Measurements from ENCODE around the gene CXCL8.
"Not testable (repeated sequence)": the region's sequence is repeated elsewhere in the genome, so short reads cannot be mapped to it uniquely, and the experiment has no call there.

CXCL8 gene

GRCh38 chr4:73740353-73740778 lies at the start of gene CXCL8:
CXCL8 (plus strand) TSS chr4:73740569; CDS start chr4:73740659, 90 bp downstream.
- Histone ChIP-seq H3K27ac (no peak within 1 kb of the TSS), H3K4me3 (no peak within 1 kb of the TSS)
- no peak for DNase-seq (ENCODE audit: low spot score)
- TF ChIP-seq, protein P1, sequence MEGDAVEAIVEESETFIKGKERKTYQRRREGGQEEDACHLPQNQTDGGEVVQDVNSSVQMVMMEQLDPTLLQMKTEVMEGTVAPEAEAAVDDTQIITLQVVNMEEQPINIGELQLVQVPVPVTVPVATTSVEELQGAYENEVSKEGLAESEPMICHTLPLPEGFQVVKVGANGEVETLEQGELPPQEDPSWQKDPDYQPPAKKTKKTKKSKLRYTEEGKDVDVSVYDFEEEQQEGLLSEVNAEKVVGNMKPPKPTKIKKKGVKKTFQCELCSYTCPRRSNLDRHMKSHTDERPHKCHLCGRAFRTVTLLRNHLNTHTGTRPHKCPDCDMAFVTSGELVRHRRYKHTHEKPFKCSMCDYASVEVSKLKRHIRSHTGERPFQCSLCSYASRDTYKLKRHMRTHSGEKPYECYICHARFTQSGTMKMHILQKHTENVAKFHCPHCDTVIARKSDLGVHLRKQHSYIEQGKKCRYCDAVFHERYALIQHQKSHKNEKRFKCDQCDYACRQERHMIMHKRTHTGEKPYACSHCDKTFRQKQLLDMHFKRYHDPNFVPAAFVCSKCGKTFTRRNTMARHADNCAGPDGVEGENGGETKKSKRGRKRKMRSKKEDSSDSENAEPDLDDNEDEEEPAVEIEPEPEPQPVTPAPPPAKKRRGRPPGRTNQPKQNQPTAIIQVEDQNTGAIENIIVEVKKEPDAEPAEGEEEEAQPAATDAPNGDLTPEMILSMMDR (IDR thresholded peaks at IDR 0.05), result no peak

- H3K27ac ChIP-seq; DNase-seq (ENCODE audit: low spot score); H3K4me3 ChIP-seq: not testable (repeated sequence)
Observed at GRCh38 chr4:73691201-73691600, 49.2 kb upstream of the CXCL8 start.

DNA sequence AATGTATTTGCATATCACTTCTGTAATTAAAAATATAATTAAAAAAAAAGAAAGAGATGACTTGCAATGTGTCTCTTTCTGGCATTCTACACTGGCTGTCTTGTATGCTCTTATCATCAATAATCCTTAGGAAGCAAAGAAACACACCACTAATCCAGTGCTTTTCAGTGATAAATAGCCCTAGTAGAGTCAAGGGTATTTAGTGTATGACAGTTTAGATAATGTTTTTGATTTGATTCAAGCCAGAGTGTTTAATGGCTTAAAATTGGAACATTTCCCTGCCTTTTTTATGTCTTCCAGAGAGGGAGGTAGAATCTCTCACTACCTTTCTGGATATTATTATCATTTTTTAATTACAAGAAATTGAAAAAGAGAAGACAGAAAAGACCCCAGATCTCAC lies 48.6 kb upstream of the CXCL8 start:
- TF ChIP-seq, protein P1 (IDR thresholded peaks at IDR 0.05), result no peak
- Histone ChIP-seq H3K4me3 (no peak overlapping the region), H3K27ac (no peak overlapping the region)
- no peak for DNase-seq (ENCODE audit: low spot score)

GRCh38 chr4:73692254-73692653 lies 48.1 kb upstream of the CXCL8 start:
- TF ChIP-seq, protein P1 (IDR thresholded peaks at IDR 0.05), result no peak
- DNase-seq (ENCODE audit: low spot score), result no peak
- Histone ChIP-seq H3K27ac (no peak overlapping the region), H3K4me3 (no peak overlapping the region)

DNA sequence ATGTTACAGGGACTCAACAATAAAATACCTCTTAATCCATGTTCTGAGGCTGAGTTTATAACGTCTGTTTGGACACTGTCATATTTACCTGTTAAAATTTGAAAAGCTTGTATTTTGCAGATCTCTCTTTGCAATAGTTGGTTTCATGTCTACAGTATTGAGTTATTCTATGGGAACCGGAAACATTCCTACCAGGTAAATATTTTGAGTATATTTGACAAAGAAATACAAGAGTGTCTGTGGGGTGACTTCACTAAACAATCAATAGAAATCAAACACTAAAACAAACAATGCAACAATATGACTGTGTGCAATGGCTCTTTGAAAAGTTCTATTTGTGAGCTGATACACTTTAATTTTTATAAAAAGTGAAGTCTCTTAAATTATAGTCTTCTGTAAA lies 47.7 kb upstream of the CXCL8 start:
- no peak overlapping the region for H3K4me3 ChIP-seq
- no peak overlapping the region for H3K27ac ChIP-seq
- DNase-seq (ENCODE audit: low spot score), result no peak
- TF ChIP-seq, protein P1 (IDR thresholded peaks at IDR 0.05), result no peak

- TF ChIP-seq, protein P1 (IDR thresholded peaks at IDR 0.05), result no peak
- no peak overlapping the region for H3K4me3 ChIP-seq
- no peak for DNase-seq (ENCODE audit: low spot score)
- H3K27ac ChIP-seq, result no peak overlapping the region
Observed at GRCh38 chr4:73693811-73694210, 46.6 kb upstream of the CXCL8 start.

GRCh38 chr4:73698217-73698616 lies 42.2 kb upstream of the CXCL8 start:
- Histone ChIP-seq H3K4me3 (no peak overlapping the region), H3K27ac (no peak overlapping the region)
- TF ChIP-seq, protein P1 (IDR thresholded peaks at IDR 0.05), result no peak
- no peak for DNase-seq (ENCODE audit: low spot score)

- no peak overlapping the region for H3K4me3 ChIP-seq
- no peak for DNase-seq (ENCODE audit: low spot score)
- TF ChIP-seq, protein P1 (IDR thresholded peaks at IDR 0.05), result no peak
- no peak overlapping the region for H3K27ac ChIP-seq
Observed at GRCh38 chr4:73701116-73701515, 39.3 kb upstream of the CXCL8 start.
